ENCODE results near the gene DUS1L. TPM values are rescaled to one million over a fixed set of nuclear protein-coding genes. Genes with fewer than 3 reads are reported as not detected.

The DUS1L gene
- total and polyA plus RNA-seq, 2 donors (not counting 1 experiment from before 2014, with no cell fraction given) = 109 to 241 TPM

DNA sequence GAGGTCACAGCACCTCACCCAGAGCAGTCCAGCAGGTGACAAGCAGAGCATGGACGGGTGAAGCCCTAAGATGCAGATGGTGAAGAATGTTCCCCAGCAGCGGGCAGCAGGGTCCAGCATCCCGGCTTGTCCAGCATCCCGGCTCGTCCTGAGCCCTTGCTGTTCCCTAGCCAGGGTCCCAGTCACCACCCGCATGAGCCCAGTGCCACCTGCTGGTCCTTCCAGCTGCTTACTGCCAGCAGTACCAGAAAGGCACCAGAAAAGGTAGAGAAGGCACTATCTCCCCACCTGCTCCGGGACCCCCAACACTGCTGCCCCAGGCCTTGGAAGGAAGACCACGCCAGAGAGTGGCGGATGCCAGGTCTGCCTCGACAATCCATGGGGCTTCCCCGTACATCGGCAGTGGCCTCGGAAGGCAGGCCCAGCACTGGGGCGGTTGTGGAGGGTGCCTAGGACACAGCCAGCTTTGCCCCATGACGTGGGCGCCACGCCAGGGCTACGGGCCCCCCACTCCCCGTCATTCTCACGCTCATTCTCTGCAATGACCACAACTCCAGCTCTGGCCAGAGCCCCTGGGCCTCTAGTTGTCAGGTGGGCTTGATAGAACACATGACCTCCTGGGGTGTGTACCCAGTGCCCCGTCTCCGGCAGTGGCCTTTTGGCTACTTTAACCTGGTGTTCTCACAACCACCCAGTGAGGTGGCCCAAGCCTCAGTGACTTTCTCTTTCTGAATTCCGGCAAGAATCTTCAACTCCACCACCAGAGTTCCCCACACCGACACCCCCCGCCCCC is 44.3 kb downstream of the DUS1L start:
- Histone ChIP-seq H3K4me1 (ENCODE audit: control insufficient read depth in 2 of 2, insufficient read depth in 2 of 2, low read length in 2 of 2) (peaks cover 14 to 33% of the 10 kb centered on the region in 2 donors), H2AFZ (ENCODE audit: insufficient read depth, low read depth, low read length, poor library complexity, severe bottlenecking) (no peak overlapping the region), H3K9ac (ENCODE audit: low read length) (peak overlapping the region; percentile 90), H3K4me2 (replicated peaks; ENCODE audit: low read depth, low read length, poor library complexity, severe bottlenecking) (peak overlapping the region; percentile 99), H3K9me3 (ENCODE audit: control extremely low read depth in 1 of 3, control insufficient read depth in 2 of 3, insufficient read depth in 1 of 3, low read length in 2 of 3) (no peaks in the 10 kb centered on the region), H3K79me2 (ENCODE audit: control insufficient read depth, insufficient read depth, low read length) (peaks cover 23% of the 10 kb centered on the region), H3K27me3 (replicated peaks in 1 of 4; ENCODE audit: control extremely low read depth in 1 of 4, control insufficient read depth in 3 of 4, insufficient read depth in 4 of 4, low read length in 3 of 4) (peaks cover 0 to 6% (median 0%) of the 10 kb centered on the region in 4 experiments), H4K20me1 (ENCODE audit: control insufficient read depth, insufficient read depth, low read length, poor library complexity, severe bottlenecking) (peaks cover 25% of the 10 kb centered on the region), H3K4me3 (ENCODE audit: control extremely low read depth in 1 of 5, extremely low read depth in 1 of 5, insufficient read depth in 1 of 5, low read depth in 2 of 5, low read length in 4 of 5) (peak overlapping the region in 2 of 5 experiments; percentile 67 to 84), H3K36me3 (replicated peaks in 1 of 2; ENCODE audit: control extremely low read depth in 1 of 2, control insufficient read depth in 1 of 2, extremely low read depth in 1 of 2, insufficient read depth in 2 of 2, low read length in 1 of 2) (peaks cover 0 to 3% of the 10 kb centered on the region in 2 experiments), H3K27ac (ENCODE audit: low read length in 2 of 2) (no peak overlapping the region)
- peaks cover 15% of the 10 kb centered on the region for H3K4me1 Mint-ChIP-seq
- CTCF ChIA-PET = interaction anchor here (0.5 to 7.2 kb wide), 10 partner anchors 9 to 661 kb away, joined by 3 to 91 read pairs (median 4); partner anchors contain the start of gene DCXR
- POLR2A ChIA-PET = no interaction called here
- no peaks in the 10 kb centered on the region for H3K9me3 Mint-ChIP-seq (ENCODE audit: insufficient read depth)
- TF ChIP-seq, protein P1, sequence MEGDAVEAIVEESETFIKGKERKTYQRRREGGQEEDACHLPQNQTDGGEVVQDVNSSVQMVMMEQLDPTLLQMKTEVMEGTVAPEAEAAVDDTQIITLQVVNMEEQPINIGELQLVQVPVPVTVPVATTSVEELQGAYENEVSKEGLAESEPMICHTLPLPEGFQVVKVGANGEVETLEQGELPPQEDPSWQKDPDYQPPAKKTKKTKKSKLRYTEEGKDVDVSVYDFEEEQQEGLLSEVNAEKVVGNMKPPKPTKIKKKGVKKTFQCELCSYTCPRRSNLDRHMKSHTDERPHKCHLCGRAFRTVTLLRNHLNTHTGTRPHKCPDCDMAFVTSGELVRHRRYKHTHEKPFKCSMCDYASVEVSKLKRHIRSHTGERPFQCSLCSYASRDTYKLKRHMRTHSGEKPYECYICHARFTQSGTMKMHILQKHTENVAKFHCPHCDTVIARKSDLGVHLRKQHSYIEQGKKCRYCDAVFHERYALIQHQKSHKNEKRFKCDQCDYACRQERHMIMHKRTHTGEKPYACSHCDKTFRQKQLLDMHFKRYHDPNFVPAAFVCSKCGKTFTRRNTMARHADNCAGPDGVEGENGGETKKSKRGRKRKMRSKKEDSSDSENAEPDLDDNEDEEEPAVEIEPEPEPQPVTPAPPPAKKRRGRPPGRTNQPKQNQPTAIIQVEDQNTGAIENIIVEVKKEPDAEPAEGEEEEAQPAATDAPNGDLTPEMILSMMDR (IDR thresholded peaks at IDR 0.05) = peak; percentile 45
- TF ChIP-seq EZH2 (IDR thresholded peaks at IDR 0.05; ENCODE audit: borderline replicate concordance, insufficient read depth, low read depth, low read length, poor library complexity, severe bottlenecking) = no peak
- no peak for ATAC-seq (ENCODE audit: low read depth)
- DNase-seq = peak; percentile 60
- no peak overlapping the region for H3K27ac Mint-ChIP-seq
- intact Hi-C loops (cut with micrococcal nuclease) = loop anchor here (1.0 kb wide), 1 partner anchor 62 kb away; no protein-coding TSS in a partner anchor
- WGBS (ENCODE audit: insufficient coverage) = 44% methylated on average over 23 of the region's 25 CpGs
- peak overlapping the region; percentile 83 for H3K4me3 Mint-ChIP-seq
- H3K27me3 Mint-ChIP-seq = no peaks in the 10 kb centered on the region
